VCaP (cell line): ENCODE measurements around the gene HAX1.

Source experiments
- H3K27ac ChIP-seq: fragments of 450-650 bp; 2 replicates; pipeline ENCODE4 v1.5.1; 2017
- TF ChIP-seq, protein P1 (sequence below): fragments of 450-650 bp; conservative IDR thresholded peaks from 2 replicates; pipeline ENCODE4 v1.5.1; 2017; ENCODE audit warnings: mild to moderate bottlenecking, moderate library complexity

The HAX1 gene

DNA sequence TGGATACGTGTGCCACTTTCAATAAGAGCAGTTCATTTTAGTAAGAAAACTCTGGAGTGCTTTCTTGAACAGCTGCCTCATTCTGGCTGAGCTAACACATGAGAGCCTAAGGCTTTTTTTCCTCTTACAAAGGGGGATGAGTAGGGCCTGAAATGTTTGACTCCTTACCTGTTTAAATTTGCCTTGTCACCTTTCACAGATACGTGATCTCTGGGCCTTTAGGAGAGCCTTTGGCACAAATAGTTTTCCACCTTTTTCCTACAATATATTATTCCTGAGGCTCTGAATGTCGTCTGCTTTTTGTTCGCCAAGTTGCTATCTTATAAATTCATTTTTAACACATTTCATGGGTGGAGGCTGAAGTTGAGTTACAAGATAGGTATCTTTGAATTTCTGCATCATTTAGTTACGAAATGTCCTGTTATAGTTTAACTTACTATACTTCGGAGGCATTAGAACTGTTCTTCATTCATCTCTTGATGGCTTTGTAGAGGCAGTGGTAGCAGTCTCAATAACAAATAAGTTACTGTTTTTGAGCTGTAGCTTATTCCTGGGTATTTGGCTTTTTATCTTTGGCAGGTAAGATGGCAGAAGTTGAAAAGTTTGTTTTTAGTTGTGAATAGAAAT is 34.4 kb upstream of the HAX1 start:
- TF ChIP-seq, protein P1, sequence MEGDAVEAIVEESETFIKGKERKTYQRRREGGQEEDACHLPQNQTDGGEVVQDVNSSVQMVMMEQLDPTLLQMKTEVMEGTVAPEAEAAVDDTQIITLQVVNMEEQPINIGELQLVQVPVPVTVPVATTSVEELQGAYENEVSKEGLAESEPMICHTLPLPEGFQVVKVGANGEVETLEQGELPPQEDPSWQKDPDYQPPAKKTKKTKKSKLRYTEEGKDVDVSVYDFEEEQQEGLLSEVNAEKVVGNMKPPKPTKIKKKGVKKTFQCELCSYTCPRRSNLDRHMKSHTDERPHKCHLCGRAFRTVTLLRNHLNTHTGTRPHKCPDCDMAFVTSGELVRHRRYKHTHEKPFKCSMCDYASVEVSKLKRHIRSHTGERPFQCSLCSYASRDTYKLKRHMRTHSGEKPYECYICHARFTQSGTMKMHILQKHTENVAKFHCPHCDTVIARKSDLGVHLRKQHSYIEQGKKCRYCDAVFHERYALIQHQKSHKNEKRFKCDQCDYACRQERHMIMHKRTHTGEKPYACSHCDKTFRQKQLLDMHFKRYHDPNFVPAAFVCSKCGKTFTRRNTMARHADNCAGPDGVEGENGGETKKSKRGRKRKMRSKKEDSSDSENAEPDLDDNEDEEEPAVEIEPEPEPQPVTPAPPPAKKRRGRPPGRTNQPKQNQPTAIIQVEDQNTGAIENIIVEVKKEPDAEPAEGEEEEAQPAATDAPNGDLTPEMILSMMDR = no peak
- no peak overlapping the region for H3K27ac ChIP-seq

DNA sequence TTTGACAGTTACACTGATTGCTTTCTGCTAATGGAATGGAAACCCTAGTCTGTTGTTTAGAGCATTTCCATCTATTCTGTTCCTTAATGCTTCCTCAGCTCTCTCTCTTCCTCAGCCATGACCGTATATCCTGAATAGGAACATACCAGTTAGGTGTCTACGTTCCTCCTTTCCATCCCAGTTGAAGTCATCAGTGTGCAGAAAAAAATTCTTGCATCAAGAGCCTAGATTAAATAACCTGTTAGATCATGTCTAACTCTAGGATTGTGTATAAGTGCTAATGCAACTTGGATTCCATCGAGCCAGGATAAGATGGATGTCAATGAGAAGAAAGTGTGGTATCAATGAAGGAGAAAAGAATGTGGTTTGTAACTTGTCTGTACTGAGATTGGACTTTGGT is 32.9 kb upstream of the HAX1 start:
- TF ChIP-seq, protein P1 = no peak
- no peak overlapping the region for H3K27ac ChIP-seq

DNA sequence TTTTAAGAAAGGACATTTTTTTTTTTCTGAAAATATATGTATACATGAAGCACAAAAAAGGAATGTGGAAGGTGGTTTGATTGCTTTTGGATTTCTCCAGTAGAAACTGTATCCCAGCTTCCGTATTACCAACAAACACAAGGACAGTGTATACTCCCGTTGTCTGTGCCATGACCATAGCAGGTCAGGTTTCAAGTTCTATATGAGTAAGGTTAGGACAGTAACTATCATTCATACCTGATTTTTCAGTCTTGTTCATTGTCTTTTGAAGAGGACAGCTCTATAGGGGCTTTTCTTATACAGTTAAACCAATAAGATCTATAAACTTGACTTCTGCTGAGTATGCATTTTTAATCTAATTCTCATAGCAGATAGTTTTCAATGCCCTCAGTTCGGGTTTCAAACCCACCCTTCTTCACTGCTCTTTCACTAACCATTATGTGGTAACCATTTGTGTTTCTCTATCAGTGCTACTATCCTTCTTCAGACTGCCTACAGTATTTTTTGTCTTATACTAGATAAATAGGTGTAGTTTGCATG is 32.1 kb upstream of the HAX1 start:
- TF ChIP-seq, protein P1 = no peak
- H3K27ac ChIP-seq = peak overlapping the region; percentile 2; the same call in 1 of the 2 replicates

DNA sequence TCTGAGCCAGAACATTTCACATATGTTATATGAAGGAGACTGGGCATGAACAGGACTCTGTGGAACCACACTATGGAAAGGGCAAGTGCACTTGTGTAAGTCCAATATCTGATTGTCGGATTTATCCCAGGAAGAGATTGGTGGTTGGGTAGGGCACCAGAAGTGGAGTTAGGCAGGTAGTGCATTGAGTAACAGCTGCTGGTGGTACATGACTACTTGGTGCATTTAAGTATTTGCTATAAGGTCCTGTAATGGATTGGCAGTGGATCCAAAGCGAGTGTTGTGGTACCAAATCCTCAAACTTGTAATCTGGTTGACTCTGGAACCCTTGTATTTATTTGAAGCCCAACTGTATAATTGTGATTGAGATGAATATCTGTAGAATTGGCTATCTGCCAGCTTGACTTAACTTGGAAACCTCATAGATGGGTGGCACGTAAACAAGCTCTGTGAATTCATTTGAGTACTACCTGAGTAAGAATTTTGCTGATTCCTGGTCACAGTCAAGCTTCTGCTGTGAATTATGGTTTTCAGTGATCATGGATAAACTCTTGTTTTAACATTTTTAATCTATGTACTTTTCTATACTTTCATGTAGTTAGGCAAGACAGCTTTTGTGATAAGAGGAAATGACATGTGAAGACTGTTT is 30.6 kb upstream of the HAX1 start:
- peak overlapping the region; percentile 2; the same call in 1 of the 2 replicates for H3K27ac ChIP-seq

DNA sequence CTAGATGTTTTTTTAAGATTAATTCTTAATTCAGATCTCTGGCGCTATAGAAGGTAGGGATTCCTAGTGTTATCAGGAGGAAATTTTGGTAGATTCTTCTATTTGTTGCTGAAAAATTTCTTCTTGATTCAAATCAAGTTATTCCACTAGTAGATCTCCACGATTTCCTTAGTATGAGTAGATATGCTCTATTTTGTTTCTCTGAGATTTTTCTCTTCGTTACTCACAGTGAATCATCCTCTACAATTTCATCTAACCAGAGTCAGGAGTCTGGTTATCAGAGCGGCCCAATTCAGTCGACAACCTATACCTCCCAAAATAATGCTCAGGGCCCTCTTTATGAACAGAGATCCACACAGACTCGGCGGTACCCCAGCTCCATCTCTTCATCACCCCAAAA is 18.8 kb upstream of the HAX1 start:
- TF ChIP-seq, protein P1 = no peak

More for the DNA sequence above, 30.6 kb upstream of the HAX1 start:
- TF ChIP-seq, protein P1 = no peak

DNA sequence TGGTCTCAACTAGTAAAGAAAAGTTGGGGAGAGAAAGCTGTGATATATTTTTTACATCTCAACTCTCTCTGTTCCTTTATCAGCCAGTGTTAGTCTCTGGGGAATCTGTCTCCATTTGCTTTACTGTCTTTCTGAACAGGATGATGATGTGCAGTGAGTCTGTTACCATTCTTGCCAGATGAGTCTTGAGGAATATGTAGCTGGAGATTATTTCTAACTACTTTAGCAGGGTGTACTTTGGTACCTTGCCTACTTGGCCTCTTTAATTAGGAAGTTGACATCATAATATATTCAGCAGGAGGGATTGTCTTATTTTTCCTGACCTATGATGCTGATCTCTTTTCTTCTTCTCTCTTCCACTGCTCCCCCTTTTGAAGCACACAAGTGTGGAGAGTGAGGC is 15.7 kb upstream of the HAX1 start:
- TF ChIP-seq, protein P1 = no peak
- H3K27ac ChIP-seq = no peak overlapping the region

More for the DNA sequence above, 18.8 kb upstream of the HAX1 start:
- H3K27ac ChIP-seq = no peak overlapping the region

DNA sequence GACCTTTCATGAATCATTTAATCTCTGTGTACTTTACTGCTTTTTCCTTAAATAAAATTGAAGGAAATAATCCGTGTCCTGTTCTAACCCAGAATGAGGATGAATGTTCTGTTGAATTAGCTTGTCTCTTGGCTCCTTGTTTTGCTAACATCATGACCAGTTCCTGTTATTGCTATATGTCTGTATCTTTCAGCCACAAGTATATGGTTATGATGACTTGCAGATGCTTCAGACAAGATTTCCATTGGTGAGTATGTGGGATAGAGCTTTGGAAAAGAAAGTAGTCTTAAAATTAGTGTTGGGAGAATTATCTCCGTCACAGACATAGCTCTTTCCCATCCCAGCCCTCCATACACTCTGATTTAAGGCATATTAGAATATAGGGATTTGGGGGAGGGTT is 13.6 kb upstream of the HAX1 start:
- no peak overlapping the region for H3K27ac ChIP-seq
- TF ChIP-seq, protein P1 = no peak
